GM12864 (cell line): ENCODE measurements around the gene SEPSECS.
A peak's percentile ranks its signal among the peaks of the same experiment; 100 is the strongest.

ENCODE experiments used
- DNase-seq: peaks from one replicate; pipeline ENCODE4 v3.0.0-alpha.2; 2011; ENCODE audit warnings: low read depth
- H3K4me3 ChIP-seq: 2 replicates; pipeline ENCODE4 v1.5.1; 2011; ENCODE audit warnings: mild to moderate bottlenecking, low read depth, low read length, control low read depth
- TF ChIP-seq, protein P1 (sequence below): IDR thresholded peaks from 2 replicates; pipeline ENCODE4 v1.5.1; 2011; ENCODE audit warnings: low read depth, mild to moderate bottlenecking, moderate library complexity, low read length, control low read depth, inconsistent platforms; ENCODE audit errors: missing control alignments

Gene SEPSECS

GRCh38 chr4:25180524-25181131, 20.4 kb upstream of the SEPSECS start:
- peak; percentile 38 for DNase-seq

GRCh38 chr4:25178838-25179261, 18.6 kb upstream of the SEPSECS start:
- H3K4me3 ChIP-seq: no peak overlapping the region
- DNase-seq: no peak
- TF ChIP-seq, protein P1, sequence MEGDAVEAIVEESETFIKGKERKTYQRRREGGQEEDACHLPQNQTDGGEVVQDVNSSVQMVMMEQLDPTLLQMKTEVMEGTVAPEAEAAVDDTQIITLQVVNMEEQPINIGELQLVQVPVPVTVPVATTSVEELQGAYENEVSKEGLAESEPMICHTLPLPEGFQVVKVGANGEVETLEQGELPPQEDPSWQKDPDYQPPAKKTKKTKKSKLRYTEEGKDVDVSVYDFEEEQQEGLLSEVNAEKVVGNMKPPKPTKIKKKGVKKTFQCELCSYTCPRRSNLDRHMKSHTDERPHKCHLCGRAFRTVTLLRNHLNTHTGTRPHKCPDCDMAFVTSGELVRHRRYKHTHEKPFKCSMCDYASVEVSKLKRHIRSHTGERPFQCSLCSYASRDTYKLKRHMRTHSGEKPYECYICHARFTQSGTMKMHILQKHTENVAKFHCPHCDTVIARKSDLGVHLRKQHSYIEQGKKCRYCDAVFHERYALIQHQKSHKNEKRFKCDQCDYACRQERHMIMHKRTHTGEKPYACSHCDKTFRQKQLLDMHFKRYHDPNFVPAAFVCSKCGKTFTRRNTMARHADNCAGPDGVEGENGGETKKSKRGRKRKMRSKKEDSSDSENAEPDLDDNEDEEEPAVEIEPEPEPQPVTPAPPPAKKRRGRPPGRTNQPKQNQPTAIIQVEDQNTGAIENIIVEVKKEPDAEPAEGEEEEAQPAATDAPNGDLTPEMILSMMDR: no peak

More at GRCh38 chr4:25180524-25181131, 20.4 kb upstream of the SEPSECS start:
- TF ChIP-seq, protein P1: peak; percentile 71
- no peak overlapping the region for H3K4me3 ChIP-seq

GRCh38 chr4:25177147-25177546, 16.9 kb upstream of the SEPSECS start:
- no peak for DNase-seq
- H3K4me3 ChIP-seq: no peak overlapping the region
- TF ChIP-seq, protein P1: no peak

DNA sequence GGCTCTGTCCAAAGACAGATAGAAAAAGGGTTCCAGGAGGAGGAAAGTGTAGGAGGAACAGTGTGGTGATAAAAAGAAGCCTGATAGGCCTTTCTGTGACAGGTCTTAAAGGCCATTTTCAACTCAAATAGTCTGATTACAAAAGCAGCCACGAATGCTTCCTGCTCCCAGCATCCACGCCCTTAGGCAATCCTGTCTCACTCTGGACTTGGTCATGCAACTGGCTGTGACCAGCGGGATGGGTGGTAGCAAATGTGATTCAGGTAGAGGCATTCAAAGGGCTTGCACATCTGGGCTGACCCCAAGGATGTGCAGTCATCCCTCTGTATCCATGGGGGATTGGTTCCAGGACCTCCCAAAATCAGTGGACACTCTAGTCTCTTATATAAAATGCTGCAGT, 14.4 kb upstream of the SEPSECS start:
- H3K4me3 ChIP-seq: no peak overlapping the region
- TF ChIP-seq, protein P1: no peak
- no peak for DNase-seq

GRCh38 chr4:25172961-25173915, 13.0 kb upstream of the SEPSECS start:
- DNase-seq: no peak
- no peak overlapping the region for H3K4me3 ChIP-seq

DNA sequence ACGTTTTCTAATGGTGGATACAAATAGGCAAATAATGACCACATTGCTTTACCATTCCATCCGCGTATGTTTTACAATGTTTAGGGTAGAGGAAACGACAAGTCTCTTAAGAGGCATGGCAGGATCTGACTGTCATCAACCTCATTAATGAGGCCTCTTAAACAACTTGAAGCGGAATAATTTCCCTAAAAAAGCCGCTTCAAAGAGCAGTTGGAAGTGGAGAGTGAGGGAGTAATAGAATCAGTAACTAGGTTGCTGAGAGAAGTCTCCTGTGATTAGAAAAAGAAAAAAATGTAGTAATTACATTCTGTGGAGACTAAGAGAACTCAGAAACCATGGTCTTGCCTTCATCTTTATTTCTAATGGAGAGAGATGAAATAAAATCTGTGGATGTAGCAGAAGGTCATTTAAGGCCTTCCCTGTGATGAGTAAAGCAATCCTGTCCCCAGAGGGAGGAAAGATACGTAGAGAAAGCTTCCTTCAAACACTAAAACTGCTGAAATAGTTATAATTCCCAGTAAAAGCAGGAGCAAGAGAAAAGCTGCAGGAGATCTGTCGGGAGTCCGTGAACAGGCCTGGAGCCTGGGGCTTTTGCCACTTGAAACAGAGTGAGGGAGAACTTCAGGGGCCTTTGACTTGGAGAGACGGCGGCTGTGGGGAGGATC, 11.1 kb upstream of the SEPSECS start:
- no peak overlapping the region for H3K4me3 ChIP-seq
- TF ChIP-seq, protein P1: no peak
- no peak for DNase-seq

More at GRCh38 chr4:25172961-25173915, 13.0 kb upstream of the SEPSECS start:
- TF ChIP-seq, protein P1: peak; percentile 15
